ENCODE data around the gene ENPP6. TPM values are rescaled to one million over a fixed set of nuclear protein-coding genes. Genes with fewer than 3 reads are reported as not detected.

Gene ENPP6
- total and polyA plus RNA-seq, 2 donors (not counting 3 experiments of a cell fraction or from before 2014, with no cell fraction given) = not detected

GRCh38 chr4:184188443-184189400 is 29.0 kb downstream of the ENPP6 start:
- no peaks in the 10 kb centered on the region for H3K36me3 ChIP-seq (ENCODE audit: control insufficient read depth in 2 of 2, extremely low read depth in 1 of 2, insufficient read depth in 2 of 2, low read length in 2 of 2)
- no peak overlapping the region for H3K4me3 ChIP-seq (replicated peaks in 1 of 3; ENCODE audit: insufficient read depth in 1 of 3, low read depth in 1 of 3, low read length in 3 of 3)
- H3K9me1 ChIP-seq (replicated peaks; ENCODE audit: control insufficient read depth, extremely low read depth, insufficient read depth, low read length) = no peaks in the 10 kb centered on the region
- DNase-seq (ENCODE audit: low read depth, low spot score) (no peak), FAIRE-seq (no peak)
- H3K27me3 ChIP-seq (ENCODE audit: control insufficient read depth in 2 of 2, insufficient read depth in 2 of 2, low read length in 2 of 2) = no peaks in the 10 kb centered on the region
- no TSS peak for BruUV-seq (replicated peaks)
- H2AFZ ChIP-seq (ENCODE audit: low read depth, low read length) = no peak overlapping the region
- no peak for TF ChIP-seq POLR2A (IDR thresholded peaks at IDR 0.05; ENCODE audit: low read depth, low read length)
- no peak for TF ChIP-seq JUN (IDR thresholded peaks at IDR 0.05; ENCODE audit: borderline replicate concordance, insufficient read depth, insufficient read length, low read depth)
- intact Hi-C loops (cut with micrococcal nuclease) (no loop called here), dilution Hi-C loops (cut with MboI; ENCODE audit: extremely low pct_ligation_motif_present, low sequenced_read_pairs) (no loop called here)
- H3K79me2 ChIP-seq (ENCODE audit: control insufficient read depth, insufficient read depth, low read length) = no peaks in the 10 kb centered on the region
- POLR2A ChIA-PET = no interaction called here
- H3K9ac ChIP-seq (replicated peaks; ENCODE audit: extremely low read depth, insufficient read depth, low read length) = no peak overlapping the region
- H3K9me3 ChIP-seq (replicated peaks; ENCODE audit: control insufficient read depth, insufficient read depth, low read length) = no peaks in the 10 kb centered on the region
- no peak overlapping the region for H3K4me2 ChIP-seq (ENCODE audit: insufficient read depth, low read length)
- H3K27ac ChIP-seq (ENCODE audit: insufficient read depth, low read depth, low read length) = no peak overlapping the region
- H3K4me1 ChIP-seq (ENCODE audit: control insufficient read depth, extremely low read depth, insufficient read depth, low read length) = no peaks in the 10 kb centered on the region
- H4K20me1 ChIP-seq (replicated peaks; ENCODE audit: control insufficient read depth, extremely low read depth, insufficient read depth, low read length) = no peaks in the 10 kb centered on the region
- CTCF ChIA-PET = no interaction called here

GRCh38 chr4:184177271-184177670 is 40.4 kb downstream of the ENPP6 start:
- H3K79me2 ChIP-seq (ENCODE audit: control insufficient read depth, insufficient read depth, low read length) = no peaks in the 10 kb centered on the region
- no peak overlapping the region for H3K4me2 ChIP-seq (ENCODE audit: insufficient read depth, low read length)
- no peaks in the 10 kb centered on the region for H3K9me3 ChIP-seq (replicated peaks; ENCODE audit: control insufficient read depth, insufficient read depth, low read length)
- no peak for FAIRE-seq
- H3K9me1 ChIP-seq (replicated peaks; ENCODE audit: control insufficient read depth, extremely low read depth, insufficient read depth, low read length) = no peaks in the 10 kb centered on the region
- no peaks in the 10 kb centered on the region for H4K20me1 ChIP-seq (replicated peaks; ENCODE audit: control insufficient read depth, extremely low read depth, insufficient read depth, low read length)
- ChIA-PET CTCF (no interaction called here), POLR2A (no interaction called here)
- H3K27ac ChIP-seq (ENCODE audit: insufficient read depth, low read depth, low read length) = no peak overlapping the region
- dilution Hi-C loops (cut with MboI; ENCODE audit: extremely low pct_ligation_motif_present, low sequenced_read_pairs) = no loop called here
- no peaks in the 10 kb centered on the region for H3K4me1 ChIP-seq (ENCODE audit: control insufficient read depth, extremely low read depth, insufficient read depth, low read length)
- TF ChIP-seq POLR2AphosphoS5 (IDR thresholded peaks at IDR 0.05; ENCODE audit: insufficient read depth, low read depth, low read length) = no peak
- no peak for TF ChIP-seq EZH2 (IDR thresholded peaks at IDR 0.05; ENCODE audit: borderline replicate concordance, low read depth, low read length, severe bottlenecking)
- no peak for TF ChIP-seq POLR2A (IDR thresholded peaks at IDR 0.05; ENCODE audit: low read depth, low read length)
- TF ChIP-seq JUN (IDR thresholded peaks at IDR 0.05; ENCODE audit: borderline replicate concordance, insufficient read depth, insufficient read length, low read depth) = no peak
- TF ChIP-seq FOS (IDR thresholded peaks at IDR 0.05; ENCODE audit: borderline replicate concordance, insufficient read depth, low read length) = no peak
- no peak for TF ChIP-seq MAX (IDR thresholded peaks at IDR 0.05; ENCODE audit: insufficient read depth, insufficient read length)
- TF ChIP-seq GATA2 (IDR thresholded peaks at IDR 0.05; ENCODE audit: insufficient read depth, insufficient read length, low read depth, low read length) = no peak
- TF ChIP-seq MYC (IDR thresholded peaks at IDR 0.05; ENCODE audit: low read depth, low read length) = no peak
- no peak for TF ChIP-seq CTCF (IDR thresholded peaks at IDR 0.05; ENCODE audit: extremely low read depth in 1 of 2, insufficient read depth in 1 of 2, low read depth in 1 of 2, low read length in 2 of 2)
- no peak overlapping the region for H2AFZ ChIP-seq (ENCODE audit: low read depth, low read length)
- no peak overlapping the region for H3K9ac ChIP-seq (replicated peaks; ENCODE audit: extremely low read depth, insufficient read depth, low read length)
- DNase-seq (ENCODE audit: low read depth, low spot score) = no peak
- intact Hi-C loops (cut with micrococcal nuclease) = no loop called here
- no TSS peak for BruUV-seq (replicated peaks)
- H3K27me3 ChIP-seq (ENCODE audit: control insufficient read depth in 2 of 2, insufficient read depth in 2 of 2, low read length in 2 of 2) = no peaks in the 10 kb centered on the region
- no peak overlapping the region for H3K4me3 ChIP-seq (replicated peaks in 1 of 3; ENCODE audit: insufficient read depth in 1 of 3, low read depth in 1 of 3, low read length in 3 of 3)
- no peaks in the 10 kb centered on the region for H3K36me3 ChIP-seq (ENCODE audit: control insufficient read depth in 2 of 2, extremely low read depth in 1 of 2, insufficient read depth in 2 of 2, low read length in 2 of 2)

All from endothelial cell of umbilical vein (primary cell).